ENCODE measurements around the gene DOCK8. TPM values are rescaled to one million over a fixed set of nuclear protein-coding genes. Genes with fewer than 3 reads are reported as not detected.

The DOCK8 gene
- total RNA-seq, 1 experiment from 2014 or later = 1.4 TPM

GRCh38 chr9:396396-396795 lies 181.7 kb downstream of the DOCK8 start:
- no peak overlapping the region for H3K4me2 ChIP-seq (ENCODE audit: insufficient read depth, insufficient read length, low read length)
- no peaks in the 10 kb centered on the region for H3K4me1 ChIP-seq (ENCODE audit: insufficient read depth, low read length)
- no peak for DNase-seq
- no peaks in the 10 kb centered on the region for H3K27me3 ChIP-seq (ENCODE audit: insufficient read depth, low read length)
- no peak overlapping the region for H3K9ac ChIP-seq (ENCODE audit: extremely low read depth, insufficient read length, low read length)
- H2BK5ac ChIP-seq (ENCODE audit: insufficient read length, low read length) = no peak overlapping the region
- H2BK12ac ChIP-seq (ENCODE audit: insufficient read length, low read depth, low read length) = no peak overlapping the region
- no peaks in the 10 kb centered on the region for H3K23me2 ChIP-seq (ENCODE audit: insufficient read length, low read depth, low read length, poor library complexity, severe bottlenecking)
- Mint-ChIP-seq H3K27me3 (ENCODE audit: low read depth) (peaks cover 2% of the 10 kb centered on the region; the same call in 1 of the 2 replicates), H3K27ac (no peak overlapping the region), H3K9me3 (peaks cover 5 to 6% of the 10 kb centered on the region in 2 experiments; a peak in 3 of 5 replicates), H3K4me3 (no peak overlapping the region), H3K4me1 (peaks cover 3 to 4% of the 10 kb centered on the region in 2 experiments; a peak in 1 of 4 replicates), H3K36me3 (ENCODE audit: insufficient read depth in 1 of 3, low read depth in 3 of 3) (peaks cover 0 to 6% (median 3%) of the 10 kb centered on the region in 3 experiments; a peak in 4 of 7 replicates)
- H3K79me1 ChIP-seq (ENCODE audit: insufficient read depth, low read depth, low read length, poor library complexity, severe bottlenecking) = no peaks in the 10 kb centered on the region
- H4K5ac ChIP-seq (ENCODE audit: insufficient read length, low read depth, low read length) = no peak overlapping the region
- no peak overlapping the region for H2BK15ac ChIP-seq (ENCODE audit: low read depth, low read length)
- no peak overlapping the region for H3K56ac ChIP-seq (ENCODE audit: insufficient read length, low read depth, low read length)
- no peak overlapping the region for H2AK5ac ChIP-seq (ENCODE audit: insufficient read length, low read length)
- H4K91ac ChIP-seq (ENCODE audit: insufficient read length, low read depth, low read length) = no peak overlapping the region
- no peak overlapping the region for H2BK20ac ChIP-seq (ENCODE audit: low read depth, low read length, poor library complexity, severe bottlenecking)
- TF ChIP-seq CTCF (conservative IDR thresholded peaks at IDR 0.05) = no peak
- no peak overlapping the region for H4K8ac ChIP-seq (replicated peaks; ENCODE audit: insufficient read length, low read depth, low read length)
- no peak overlapping the region for H2BK120ac ChIP-seq (ENCODE audit: low read depth, low read length, poor library complexity, severe bottlenecking)
- H3K4ac ChIP-seq (ENCODE audit: low read depth, low read length) = no peak overlapping the region
- H3K14ac ChIP-seq (ENCODE audit: insufficient read depth, low read length) = no peak overlapping the region
- H3K23ac ChIP-seq (ENCODE audit: insufficient read length, low read depth, low read length) = no peak overlapping the region
- H3T11ph ChIP-seq (ENCODE audit: low read length) = no peak overlapping the region
- no peaks in the 10 kb centered on the region for H3K9me3 ChIP-seq (ENCODE audit: control insufficient read depth, low read depth, low read length)
- H3K79me2 ChIP-seq (ENCODE audit: insufficient read depth, low read length) = no peaks in the 10 kb centered on the region
- no CpG with 5 or more reads among the region's 3 CpGs for WGBS (ENCODE audit: extremely low coverage, insufficient read length, low lambda C conversion rate)
- H3K18ac ChIP-seq (ENCODE audit: insufficient read length, low read depth, low read length) = no peak overlapping the region
- H3K27ac ChIP-seq (ENCODE audit: insufficient read length, low read depth, low read length) = no peak overlapping the region
- H2AFZ ChIP-seq (ENCODE audit: low read length) = no peak overlapping the region
- H4K20me1 ChIP-seq (ENCODE audit: control insufficient read depth, insufficient read depth, insufficient read length) = no peaks in the 10 kb centered on the region
